Esophagus muscularis mucosa (tissue), 4 donors: ENCODE measurements around the gene ZSCAN4.

Experiments
- EP300 ChIP-seq: sonication (generic); formaldehyde crosslinking; IDR thresholded peaks from one replicate; pipeline ENCODE4 v1.6.1; 2017; ENCODE audit warnings: antibody characterized with exemption
- POLR2A ChIP-seq: fragments of 450-650 bp; IDR thresholded peaks from one replicate; pipeline ENCODE4 v1.6.1; 2017; ENCODE audit warnings: antibody characterized with exemption, moderate library complexity, mild to moderate bottlenecking, low read depth
- POLR2AphosphoS5 ChIP-seq, 2 donors: sonication (generic); formaldehyde crosslinking; IDR thresholded peaks; one replicate each; pipeline ENCODE4 v1.6.1; 2017; ENCODE audit warnings: antibody characterized with exemption in 2 of 2
- TF ChIP-seq, protein P1 (sequence below), 3 experiments: fragments of 200-600 bp in 2 of 3; fragments of 450-650 bp in 1 of 3; sonication (generic) in 2 of 3; IDR thresholded peaks; one replicate each; pipeline ENCODE4 v1.5.1; 2017 to 2019; ENCODE audit warnings: antibody characterized with exemption in 3 of 3, mild to moderate bottlenecking in 2 of 3, moderate library complexity in 1 of 3

DNA sequence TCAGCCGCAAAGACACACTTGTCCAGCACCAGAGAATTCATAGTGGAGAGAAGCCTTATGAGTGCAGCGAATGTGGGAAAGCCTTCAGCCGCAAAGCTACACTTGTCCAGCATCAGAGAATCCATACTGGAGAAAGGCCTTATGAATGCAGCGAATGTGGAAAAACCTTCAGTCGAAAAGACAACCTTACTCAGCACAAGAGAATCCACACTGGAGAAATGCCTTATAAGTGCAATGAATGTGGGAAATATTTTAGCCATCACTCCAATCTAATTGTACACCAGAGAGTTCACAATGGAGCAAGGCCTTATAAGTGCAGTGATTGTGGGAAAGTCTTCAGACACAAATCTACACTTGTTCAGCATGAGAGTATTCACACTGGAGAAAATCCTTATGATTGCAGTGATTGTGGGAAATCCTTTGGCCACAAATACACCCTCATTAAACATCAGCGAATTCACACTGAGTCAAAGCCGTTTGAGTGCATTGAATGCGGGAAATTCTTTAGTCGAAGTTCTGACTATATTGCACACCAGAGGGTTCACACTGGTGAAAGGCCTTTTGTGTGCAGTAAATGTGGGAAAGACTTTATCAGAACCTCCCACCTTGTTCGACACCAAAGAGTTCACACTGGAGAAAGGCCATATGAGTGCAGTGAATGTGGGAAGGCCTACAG is 47.9 kb upstream of the ZSCAN4 start:
- TF ChIP-seq, protein P1, sequence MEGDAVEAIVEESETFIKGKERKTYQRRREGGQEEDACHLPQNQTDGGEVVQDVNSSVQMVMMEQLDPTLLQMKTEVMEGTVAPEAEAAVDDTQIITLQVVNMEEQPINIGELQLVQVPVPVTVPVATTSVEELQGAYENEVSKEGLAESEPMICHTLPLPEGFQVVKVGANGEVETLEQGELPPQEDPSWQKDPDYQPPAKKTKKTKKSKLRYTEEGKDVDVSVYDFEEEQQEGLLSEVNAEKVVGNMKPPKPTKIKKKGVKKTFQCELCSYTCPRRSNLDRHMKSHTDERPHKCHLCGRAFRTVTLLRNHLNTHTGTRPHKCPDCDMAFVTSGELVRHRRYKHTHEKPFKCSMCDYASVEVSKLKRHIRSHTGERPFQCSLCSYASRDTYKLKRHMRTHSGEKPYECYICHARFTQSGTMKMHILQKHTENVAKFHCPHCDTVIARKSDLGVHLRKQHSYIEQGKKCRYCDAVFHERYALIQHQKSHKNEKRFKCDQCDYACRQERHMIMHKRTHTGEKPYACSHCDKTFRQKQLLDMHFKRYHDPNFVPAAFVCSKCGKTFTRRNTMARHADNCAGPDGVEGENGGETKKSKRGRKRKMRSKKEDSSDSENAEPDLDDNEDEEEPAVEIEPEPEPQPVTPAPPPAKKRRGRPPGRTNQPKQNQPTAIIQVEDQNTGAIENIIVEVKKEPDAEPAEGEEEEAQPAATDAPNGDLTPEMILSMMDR (IDR thresholded peaks at IDR 0.05): no peak
- no peak for TF ChIP-seq POLR2AphosphoS5 (IDR thresholded peaks at IDR 0.05)
- TF ChIP-seq EP300: no peak
- no peak for TF ChIP-seq POLR2A
